ENCODE data around the gene FOLR2.
"Not testable (repeated sequence)": the region's sequence is repeated elsewhere in the genome, so short reads cannot be mapped to it uniquely, and the experiment has no call there.

FOLR2 gene

DNA sequence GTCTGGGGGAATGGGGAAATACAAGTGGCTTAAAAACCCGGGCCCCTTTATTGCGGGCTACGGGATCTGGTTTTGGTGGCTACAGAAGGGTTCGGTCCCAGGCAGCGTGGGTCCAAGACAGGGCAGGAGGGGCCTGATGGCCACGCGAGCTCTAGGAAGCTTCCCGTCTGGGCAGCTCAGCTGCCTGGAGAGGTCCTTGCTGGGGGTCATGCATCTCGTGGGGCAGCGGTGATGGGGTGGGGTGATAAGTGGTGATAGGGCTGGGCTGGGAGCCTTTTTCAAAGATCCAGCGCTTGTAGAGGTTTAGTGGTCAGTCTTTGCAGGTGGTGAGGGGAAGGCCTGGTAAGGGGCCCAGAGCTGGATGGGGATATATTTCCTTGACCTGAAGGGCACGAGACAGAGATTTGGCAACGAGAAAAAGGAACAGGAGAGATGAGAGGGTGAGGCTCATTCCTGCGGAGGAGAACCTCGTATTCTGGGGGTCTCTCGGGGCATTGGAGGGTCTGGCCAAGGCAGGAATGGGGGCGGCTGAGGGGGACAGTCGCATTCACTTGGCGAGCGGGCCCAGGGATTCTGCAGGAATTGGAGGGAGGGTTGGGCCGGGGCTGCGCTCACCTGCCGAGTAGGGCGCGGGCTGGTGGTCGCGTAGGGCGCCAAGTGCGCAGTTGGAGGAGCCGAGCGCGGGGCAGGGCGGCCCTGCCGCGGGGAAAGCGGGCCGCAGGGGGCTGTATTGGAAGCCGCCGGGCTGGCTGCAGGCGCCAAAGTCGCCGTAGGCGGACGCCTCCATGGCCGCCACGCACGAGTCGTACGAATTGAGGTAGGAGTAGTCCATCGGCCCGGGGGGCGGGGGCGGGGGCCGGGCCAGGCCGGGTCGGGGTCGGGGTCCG lies 26.8 kb downstream of the FOLR2 start:
- no peak for DNase-seq

DNA sequence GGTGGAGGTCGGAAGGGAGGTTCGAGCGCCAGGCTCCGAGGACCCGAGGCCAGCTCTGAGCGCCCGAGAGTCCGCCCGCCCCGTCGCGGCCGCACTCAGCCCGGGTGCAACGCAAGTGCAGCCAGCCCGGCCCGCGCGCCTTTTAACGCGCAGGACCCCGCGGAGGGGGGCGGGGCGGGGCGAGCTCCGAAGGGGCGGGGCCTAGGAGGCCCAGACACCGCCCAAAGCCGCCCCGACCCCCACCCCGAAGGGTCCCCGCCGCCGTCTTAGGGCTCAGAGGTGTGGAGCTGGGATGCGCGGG lies 27.4 kb downstream of the FOLR2 start, which contains the start of gene PHOX2A:
Gene PHOX2A, minus strand, starts transcription at position 117 of the 301 bp plus-strand sequence. CDS start 172 bp downstream, outside the sequence.
- DNase-seq: no peak

DNA sequence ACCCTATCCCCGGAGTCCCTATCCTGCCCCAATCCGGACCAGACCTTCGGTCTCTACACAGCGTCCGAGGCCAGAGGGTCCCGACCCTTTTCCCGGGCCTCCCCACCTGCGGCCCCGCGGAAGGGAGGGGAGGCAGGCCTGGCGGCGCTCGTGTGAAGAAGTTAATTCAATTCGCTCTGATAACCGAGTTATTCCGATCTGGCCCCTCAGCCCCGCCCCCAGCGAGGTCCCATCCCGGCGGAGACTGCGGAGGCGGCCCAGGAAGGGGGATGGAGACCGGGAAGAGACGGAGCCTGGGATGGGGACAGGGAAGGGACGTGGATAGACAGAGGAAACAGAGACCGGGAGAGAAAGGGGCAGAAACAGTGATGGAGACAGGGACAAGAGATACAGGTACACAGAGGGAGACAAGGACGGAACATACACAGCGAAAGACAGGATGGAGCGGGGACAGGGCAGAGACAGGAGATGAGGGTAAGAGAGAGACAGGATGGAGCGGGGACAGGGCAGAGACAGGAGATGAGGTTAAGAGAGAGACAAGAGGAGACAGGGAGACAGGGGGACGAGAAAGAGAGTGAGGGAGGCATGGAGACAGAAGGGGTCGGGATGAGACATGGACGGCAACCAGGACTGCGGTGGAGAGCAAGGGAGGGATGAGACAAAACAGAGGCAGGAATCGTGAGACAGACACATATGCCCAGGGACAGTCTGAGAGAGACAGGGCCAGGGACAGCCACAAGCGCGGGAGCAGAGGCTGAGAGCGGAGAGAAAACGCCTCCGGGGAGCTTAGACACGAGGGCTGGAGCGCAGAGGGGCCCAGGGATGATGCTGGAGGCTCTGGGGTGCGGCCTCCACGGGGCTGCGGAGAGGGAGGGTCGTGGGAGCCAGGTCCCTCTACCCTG lies 28.0 kb downstream of the FOLR2 start:
- no peak for DNase-seq

GRCh38 chr11:72245263-72245816 lies 28.7 kb downstream of the FOLR2 start:
- DNase-seq: no peak

DNA sequence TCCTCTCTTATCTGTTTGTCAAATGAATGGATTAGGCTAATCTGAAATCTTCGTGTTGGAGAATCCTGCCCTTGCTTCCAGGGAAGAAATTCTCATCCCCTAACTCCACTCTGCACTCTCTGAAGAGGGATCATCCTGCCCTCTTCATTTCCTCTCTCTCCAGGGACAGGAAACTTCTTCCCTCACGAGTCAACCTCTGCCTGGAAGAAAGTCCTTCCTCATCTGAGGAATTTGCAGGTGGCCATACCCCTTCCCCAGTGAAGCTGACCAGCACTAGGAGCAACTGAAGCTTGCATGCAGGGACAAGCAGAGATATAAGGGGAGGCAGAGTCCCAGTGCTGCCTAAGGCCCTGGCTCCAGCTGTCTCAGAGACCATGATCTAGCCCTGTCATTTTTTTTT lies 31.0 kb downstream of the FOLR2 start:
- no peak for DNase-seq

GRCh38 chr11:72249961-72250360 lies 33.4 kb downstream of the FOLR2 start:
- no peak for DNase-seq

- no peak for DNase-seq
Observed at GRCh38 chr11:72250661-72251464, 34.3 kb downstream of the FOLR2 start.

GRCh38 chr11:72251614-72252013 lies 35.0 kb downstream of the FOLR2 start:
- no peak for DNase-seq

DNA sequence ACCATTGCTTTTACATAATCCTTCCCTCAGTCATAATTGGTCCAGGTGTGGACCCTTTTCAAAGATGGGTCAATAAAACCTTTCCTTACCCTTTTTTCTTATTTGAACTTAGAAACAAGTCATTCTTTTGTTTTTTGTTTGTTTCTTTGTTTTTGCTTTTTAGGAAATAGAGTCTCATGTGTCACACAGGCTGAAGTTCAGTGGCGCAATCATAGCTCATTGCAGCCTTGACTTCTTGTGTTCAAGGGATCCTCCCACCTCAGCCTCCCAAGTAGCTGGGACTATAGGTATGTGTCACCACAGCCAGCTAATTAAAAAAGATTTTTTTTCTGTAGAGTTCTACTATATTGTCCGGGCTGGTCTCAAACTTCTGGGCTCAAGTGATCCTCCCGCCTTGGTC lies 36.8 kb downstream of the FOLR2 start:
- DNase-seq: no peak

- DNase-seq: no peak
Observed at GRCh38 chr11:72254299-72254993, 37.9 kb downstream of the FOLR2 start.

- no peak for DNase-seq
Observed at GRCh38 chr11:72257570-72257969, 41.0 kb downstream of the FOLR2 start.

- no peak for DNase-seq
Observed at GRCh38 chr11:72259490-72259889, 42.9 kb downstream of the FOLR2 start.

DNA sequence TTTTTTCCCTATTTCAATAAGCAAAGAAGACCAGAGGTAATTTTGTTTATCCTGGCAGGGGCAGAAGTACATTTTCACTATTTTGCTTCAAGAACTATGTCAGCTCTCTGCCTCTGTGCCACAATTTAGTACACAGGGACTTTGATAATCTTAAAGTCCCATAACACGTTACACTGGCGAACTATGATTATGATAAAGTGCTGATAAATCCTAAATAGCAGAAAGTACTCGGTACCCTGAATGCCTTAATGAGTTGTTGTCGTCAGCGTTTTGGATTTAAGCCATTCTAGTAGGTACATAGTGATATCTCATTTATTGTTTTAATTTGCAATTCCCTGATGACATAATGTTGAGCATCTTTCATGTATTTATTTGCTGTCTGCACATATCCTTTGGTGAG lies 44.0 kb downstream of the FOLR2 start:
- no peak for DNase-seq

- no peak for DNase-seq
Observed at GRCh38 chr11:72263361-72263760, 46.8 kb downstream of the FOLR2 start.

- no peak for DNase-seq
Observed at GRCh38 chr11:72265951-72266350, 49.4 kb downstream of the FOLR2 start.

DNA sequence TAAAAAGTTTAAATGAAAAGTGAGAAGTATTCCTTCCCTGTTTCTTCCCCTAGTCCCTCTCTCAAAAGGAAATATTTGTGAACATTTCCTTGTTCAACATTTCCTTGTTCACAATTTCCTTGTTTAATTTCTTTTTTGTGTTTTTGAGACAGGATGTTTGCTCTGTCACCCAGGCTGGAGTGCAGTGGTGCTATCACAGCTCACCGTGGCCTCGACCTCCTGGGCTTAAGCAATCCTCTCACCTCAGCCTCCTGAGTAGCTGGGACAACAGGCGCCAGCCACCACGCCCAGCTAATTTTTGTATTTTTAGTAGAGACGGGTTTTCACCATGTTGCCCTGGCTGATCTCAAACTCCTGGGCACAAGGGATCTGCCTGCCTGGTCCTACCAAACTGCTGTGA lies 50.4 kb downstream of the FOLR2 start:
- not testable (repeated sequence) for DNase-seq

- no peak for DNase-seq
Observed at GRCh38 chr11:72267956-72268617, 51.5 kb downstream of the FOLR2 start.

All from stimulated activated CD8-positive, alpha-beta memory T cell treated with anti-CD3 and anti-CD28 coated beads, Interleukin-4, amount 100 ng/mL, for 48 hours (primary cell).